Limb (tissue), 2 donors: Measurements from ENCODE around the gene PGAP3.

ENCODE experiments used
- DNase-seq, 2 donors: peaks; one replicate each; pipeline ENCODE4 v3.0.0-alpha.2; 2016; ENCODE audit errors: extremely low spot score in 2 of 2

PGAP3 gene

DNA sequence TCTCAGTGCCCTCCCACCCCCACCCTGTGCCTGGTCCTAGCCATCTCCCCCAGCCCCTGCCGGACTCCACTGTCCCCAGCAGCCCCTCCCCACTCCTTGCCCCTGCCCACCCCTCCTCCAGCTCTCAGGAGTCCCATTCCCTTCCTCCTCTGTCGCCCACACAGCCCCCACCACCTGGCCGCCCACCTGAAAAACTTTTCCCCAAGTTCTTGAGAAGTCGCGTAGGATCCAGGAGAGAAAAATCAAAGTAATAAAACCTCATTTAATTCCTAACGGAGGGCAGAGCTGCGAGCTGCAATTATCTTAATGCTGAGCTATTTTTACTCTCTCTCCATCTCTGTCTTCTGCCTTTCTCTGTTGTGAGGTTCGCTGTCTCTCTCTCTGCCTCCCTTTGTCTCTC lies 63.5 kb downstream of the PGAP3 start:
- DNase-seq: no peak

DNA sequence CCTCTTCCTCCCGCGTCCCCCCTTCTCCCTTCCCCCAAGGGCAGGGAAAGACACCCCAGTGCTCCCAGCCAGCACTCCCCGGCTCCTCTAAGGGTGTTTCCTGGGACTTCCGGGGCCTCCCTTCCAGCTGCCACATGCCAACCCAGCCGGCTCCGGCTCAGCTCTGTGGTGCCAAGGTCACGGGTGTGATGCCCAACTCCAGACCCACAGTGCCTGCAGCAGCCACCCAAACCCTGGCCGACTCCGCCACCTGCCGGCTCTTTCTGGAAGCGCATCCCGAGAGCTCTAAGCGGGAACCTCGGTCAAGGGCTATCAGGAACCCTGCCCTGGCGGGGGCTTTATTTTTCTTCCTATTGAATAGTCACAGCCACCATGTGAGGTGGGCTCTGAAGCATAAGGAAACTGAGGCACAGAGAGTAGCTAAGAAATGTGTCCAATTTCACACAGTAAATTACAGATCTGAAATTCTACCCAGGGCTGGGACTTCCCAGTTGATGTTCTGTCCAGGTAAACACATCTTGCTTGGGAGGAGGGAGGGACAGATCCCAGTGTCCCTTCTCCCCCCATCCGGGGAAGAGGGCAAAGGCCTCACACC lies 64.4 kb downstream of the PGAP3 start:
- peak; percentile 50 to 89 for DNase-seq

DNA sequence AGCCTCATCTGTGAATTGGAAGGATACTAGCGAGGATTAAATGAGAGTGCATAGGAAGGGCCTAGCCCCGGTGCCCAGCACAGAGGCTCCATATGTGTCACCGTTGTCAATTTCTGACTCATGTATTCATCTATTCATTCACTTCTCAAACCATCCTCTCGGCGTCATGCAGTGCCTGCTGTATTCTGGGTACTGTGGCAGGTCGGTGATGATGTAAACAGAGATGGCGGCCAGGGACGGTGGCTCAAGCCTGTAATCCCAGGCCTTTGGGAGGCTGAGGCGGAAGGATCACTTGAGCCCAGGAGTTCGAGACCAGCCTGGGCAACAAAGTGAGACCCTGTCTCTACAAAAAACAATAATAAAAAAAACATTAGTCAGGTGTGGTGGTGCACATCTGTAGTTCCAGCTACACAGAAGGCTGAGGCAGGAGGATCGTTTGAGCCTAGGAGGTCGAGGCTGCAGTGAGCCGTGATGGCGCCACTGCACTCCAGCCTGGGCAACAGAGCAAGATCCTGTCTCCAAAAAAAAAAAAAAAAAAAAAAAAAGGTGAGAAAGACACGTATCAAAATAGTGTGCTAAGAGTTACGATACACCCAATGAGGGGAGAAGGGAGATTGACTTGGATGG lies 65.4 kb downstream of the PGAP3 start:
- no peak for DNase-seq

GRCh38 chr17:39621523-39622379 lies 66.1 kb downstream of the PGAP3 start:
- DNase-seq: peak; percentile 82 to 96
